Panc1 (cell line): ENCODE results near the gene TMEM267. TPM values are rescaled to one million over a fixed set of nuclear protein-coding genes. Genes with fewer than 3 reads are reported as not detected.
A peak's percentile ranks its signal among the peaks of the same experiment; 100 is the strongest.

Source experiments
- ATAC-seq: fragments of 200-7000 bp; cut with Tn5 transposase; 2 replicates; pipeline ENCODE4 v1.9.1; 2020; ENCODE audit warnings: mild to moderate bottlenecking, moderate library complexity
- BruUV-seq: library from RNA; stranded (reverse); fragments of 400-500 nt; replicated peaks from 2 replicates; lab custom pipeline; 2021; lab: Mats Ljungman, UMichigan
- CTCF ChIA-PET: fragments of 300-600 bp; sonication (Branson Sonifier 250); formaldehyde crosslinking; loops from one replicate; lab custom pipeline; 2022; ENCODE audit warnings: antibody characterized with exemption; lab: Charles Lee
- POLR2A ChIA-PET: fragments of 300-600 bp; sonication (Branson Sonifier 250); formaldehyde crosslinking; loops from one replicate; lab custom pipeline; 2022; ENCODE audit warnings: antibody characterized with exemption; lab: Charles Lee
- DNase-seq: peaks from one replicate; pipeline ENCODE4 v3.0.0-alpha.2; 2010; ENCODE audit warnings: low read depth, low spot score
- H3K27ac ChIP-seq: 2 replicates; pipeline ENCODE4 v1.5.1; 2011; ENCODE audit warnings: mild to moderate bottlenecking, low read length, inconsistent platforms
- H3K27me3 ChIP-seq: fragments of 200-500 bp; sonication (Bioruptor generic); 2 replicates; pipeline ENCODE4 v1.6.0; 2014; ENCODE audit warnings: low read length, inconsistent platforms; ENCODE audit not compliant: control insufficient read depth, insufficient read depth
- H3K36me3 ChIP-seq: fragments of 200-500 bp; sonication (Bioruptor generic); 2 replicates; pipeline ENCODE4 v1.5.1; 2014; ENCODE audit warnings: inconsistent platforms, mild to moderate bottlenecking, low read length, moderate library complexity; ENCODE audit not compliant: control insufficient read depth, insufficient read depth
- H3K4me1 ChIP-seq: 2 replicates; pipeline ENCODE4 v1.5.1; 2011; ENCODE audit warnings: inconsistent platforms, mild to moderate bottlenecking, low read length, moderate library complexity; ENCODE audit not compliant: control insufficient read depth, insufficient read depth
- H3K4me3 ChIP-seq, 2 experiments: 2 replicates each; pipeline ENCODE4 v1.5.1; 2011 to 2012; ENCODE audit warnings: low read depth in 2 of 2, low read length in 2 of 2, mild to moderate bottlenecking in 2 of 2, inconsistent platforms in 1 of 2, moderate library complexity in 1 of 2
- H3K9me3 ChIP-seq: fragments of 200-500 bp; sonication (Bioruptor generic); 2 replicates; pipeline ENCODE4 v1.5.1; 2014; ENCODE audit warnings: low read depth, mild to moderate bottlenecking, inconsistent platforms, low read length, moderate library complexity; ENCODE audit not compliant: control insufficient read depth, insufficient read depth
- POLR2AphosphoS5 ChIP-seq: IDR thresholded peaks from 2 replicates; pipeline ENCODE4 v1.6.1; 2012; ENCODE audit warnings: mild to moderate bottlenecking, low read depth, low read length, moderate library complexity
- SIN3A ChIP-seq: IDR thresholded peaks from 2 replicates; pipeline ENCODE4 v1.6.1; 2012; ENCODE audit warnings: low read depth, mild to moderate bottlenecking, low read length, moderate library complexity, borderline replicate concordance; ENCODE audit not compliant: insufficient read depth
- TCF7L2 ChIP-seq: IDR thresholded peaks from 2 replicates; pipeline ENCODE4 v1.6.1; 2011; ENCODE audit warnings: mild to moderate bottlenecking, low read depth, low read length, inconsistent platforms
- in situ Hi-C: cut with HindIII; loops from 2 replicates; pipeline ENCODE4 v1.10.0; 2016; ENCODE audit warnings: low sequenced_read_pairs, low pct_unique_long_range_greater_than_20kb
- intact Hi-C: fragments of 100-400 bp; cut with micrococcal nuclease; formaldehyde crosslinking; loops from one replicate; pipeline ENCODE4 v1.10.0; 2022; ENCODE audit not compliant: unreplicated experiment
- total RNA-seq: library from RNA; stranded (reverse); gene quantifications from one replicate; pipeline ENCODE4 v1.2.1, GENCODE V29; 2021; ENCODE audit not compliant: unreplicated experiment
- TF ChIP-seq, protein P1 (sequence below), 2 experiments: IDR thresholded peaks; 2 replicates each; pipeline ENCODE4 v1.6.1; 2011 to 2012; ENCODE audit warnings: low read depth in 2 of 2, control low read depth in 1 of 2, low read length in 1 of 2, mild to moderate bottlenecking in 1 of 2, moderate library complexity in 1 of 2; ENCODE audit not compliant: insufficient read depth in 1 of 2
- TF ChIP-seq, protein P2 (sequence below): fragments of 450-650 bp; IDR thresholded peaks from 2 replicates; pipeline ENCODE4 v1.5.1; 2017; ENCODE audit warnings: mild to moderate bottlenecking

The TMEM267 gene
- total RNA-seq, 1 experiment from 2014 or later = 22.0 TPM

DNA sequence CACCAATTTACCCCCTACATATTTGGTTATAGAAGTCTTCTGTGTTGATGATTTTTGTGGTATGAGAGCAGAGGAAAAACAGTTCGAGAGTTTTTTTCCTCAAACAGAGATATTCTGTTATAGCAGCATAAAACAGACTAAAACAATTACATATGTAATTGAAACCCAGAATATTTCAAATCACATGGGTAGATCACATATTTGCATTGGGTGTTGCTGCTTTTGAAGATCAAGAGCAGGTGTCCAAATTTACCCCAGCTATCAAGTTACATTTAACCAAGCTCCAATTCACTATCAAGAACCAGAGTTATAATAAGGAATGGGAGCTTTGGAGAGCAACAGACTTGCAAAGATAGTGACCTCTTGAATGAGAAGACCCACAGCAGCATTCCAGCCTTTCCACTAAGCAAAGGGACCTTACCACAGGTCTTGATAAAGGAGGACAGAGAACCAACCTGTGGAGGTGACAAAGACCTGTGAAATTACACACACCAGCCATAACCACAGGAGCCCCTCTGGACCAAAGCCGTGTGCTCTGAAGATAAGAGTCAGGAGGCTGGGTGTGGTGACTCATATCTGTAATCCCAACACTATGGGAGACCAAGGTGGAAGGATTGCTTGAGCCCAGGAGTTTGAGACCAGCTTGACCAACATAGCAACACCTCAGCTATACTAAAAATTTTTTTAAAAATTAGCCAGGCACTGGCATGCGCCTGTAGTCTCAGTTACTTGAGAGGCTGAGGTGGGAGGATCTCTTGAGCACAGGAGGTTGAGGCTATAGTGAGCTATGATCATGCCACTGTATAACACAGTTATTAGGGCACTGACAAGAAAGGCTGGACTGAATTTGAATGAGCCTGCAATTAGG, 67.5 kb downstream of the TMEM267 start:
- DNase-seq = no peak
- Histone ChIP-seq H3K4me3 (no peak overlapping the region), H3K27me3 (no peaks in the 10 kb centered on the region), H3K4me1 (no peaks in the 10 kb centered on the region), H3K27ac (no peak overlapping the region), H3K9me3 (no peaks in the 10 kb centered on the region), H3K36me3 (no peaks in the 10 kb centered on the region)
- in situ Hi-C loops = no loop called here
- intact Hi-C loops = no loop called here
- CTCF ChIA-PET = no interaction called here
- BruUV-seq = no TSS peak
- 0 out of 2 replicates have a peak, but pooled peaks have one; percentile 37 for ATAC-seq
- POLR2A ChIA-PET = no interaction called here
- TF ChIP-seq SIN3A (no peak), TCF7L2 (no peak), POLR2AphosphoS5 (no peak)

GRCh38 chr5:43413966-43414365, 69.7 kb downstream of the TMEM267 start:
- CTCF ChIA-PET = no interaction called here
- Histone ChIP-seq H3K4me3 (no peak overlapping the region), H3K36me3 (no peaks in the 10 kb centered on the region), H3K9me3 (no peaks in the 10 kb centered on the region), H3K27me3 (no peaks in the 10 kb centered on the region), H3K4me1 (no peaks in the 10 kb centered on the region; the same call in 1 of the 2 replicates), H3K27ac (no peak overlapping the region)
- POLR2A ChIA-PET = no interaction called here
- in situ Hi-C loops (no loop called here), intact Hi-C loops (no loop called here)
- TF ChIP-seq, protein P1, sequence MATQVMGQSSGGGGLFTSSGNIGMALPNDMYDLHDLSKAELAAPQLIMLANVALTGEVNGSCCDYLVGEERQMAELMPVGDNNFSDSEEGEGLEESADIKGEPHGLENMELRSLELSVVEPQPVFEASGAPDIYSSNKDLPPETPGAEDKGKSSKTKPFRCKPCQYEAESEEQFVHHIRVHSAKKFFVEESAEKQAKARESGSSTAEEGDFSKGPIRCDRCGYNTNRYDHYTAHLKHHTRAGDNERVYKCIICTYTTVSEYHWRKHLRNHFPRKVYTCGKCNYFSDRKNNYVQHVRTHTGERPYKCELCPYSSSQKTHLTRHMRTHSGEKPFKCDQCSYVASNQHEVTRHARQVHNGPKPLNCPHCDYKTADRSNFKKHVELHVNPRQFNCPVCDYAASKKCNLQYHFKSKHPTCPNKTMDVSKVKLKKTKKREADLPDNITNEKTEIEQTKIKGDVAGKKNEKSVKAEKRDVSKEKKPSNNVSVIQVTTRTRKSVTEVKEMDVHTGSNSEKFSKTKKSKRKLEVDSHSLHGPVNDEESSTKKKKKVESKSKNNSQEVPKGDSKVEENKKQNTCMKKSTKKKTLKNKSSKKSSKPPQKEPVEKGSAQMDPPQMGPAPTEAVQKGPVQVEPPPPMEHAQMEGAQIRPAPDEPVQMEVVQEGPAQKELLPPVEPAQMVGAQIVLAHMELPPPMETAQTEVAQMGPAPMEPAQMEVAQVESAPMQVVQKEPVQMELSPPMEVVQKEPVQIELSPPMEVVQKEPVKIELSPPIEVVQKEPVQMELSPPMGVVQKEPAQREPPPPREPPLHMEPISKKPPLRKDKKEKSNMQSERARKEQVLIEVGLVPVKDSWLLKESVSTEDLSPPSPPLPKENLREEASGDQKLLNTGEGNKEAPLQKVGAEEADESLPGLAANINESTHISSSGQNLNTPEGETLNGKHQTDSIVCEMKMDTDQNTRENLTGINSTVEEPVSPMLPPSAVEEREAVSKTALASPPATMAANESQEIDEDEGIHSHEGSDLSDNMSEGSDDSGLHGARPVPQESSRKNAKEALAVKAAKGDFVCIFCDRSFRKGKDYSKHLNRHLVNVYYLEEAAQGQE (IDR thresholded peaks at IDR 0.05; ENCODE audit: insufficient read depth in 1 of 2, low read depth in 2 of 2, low read length in 1 of 2) = no peak
- TF ChIP-seq SIN3A (no peak), TCF7L2 (no peak), POLR2AphosphoS5 (no peak)
- TF ChIP-seq, protein P2, sequence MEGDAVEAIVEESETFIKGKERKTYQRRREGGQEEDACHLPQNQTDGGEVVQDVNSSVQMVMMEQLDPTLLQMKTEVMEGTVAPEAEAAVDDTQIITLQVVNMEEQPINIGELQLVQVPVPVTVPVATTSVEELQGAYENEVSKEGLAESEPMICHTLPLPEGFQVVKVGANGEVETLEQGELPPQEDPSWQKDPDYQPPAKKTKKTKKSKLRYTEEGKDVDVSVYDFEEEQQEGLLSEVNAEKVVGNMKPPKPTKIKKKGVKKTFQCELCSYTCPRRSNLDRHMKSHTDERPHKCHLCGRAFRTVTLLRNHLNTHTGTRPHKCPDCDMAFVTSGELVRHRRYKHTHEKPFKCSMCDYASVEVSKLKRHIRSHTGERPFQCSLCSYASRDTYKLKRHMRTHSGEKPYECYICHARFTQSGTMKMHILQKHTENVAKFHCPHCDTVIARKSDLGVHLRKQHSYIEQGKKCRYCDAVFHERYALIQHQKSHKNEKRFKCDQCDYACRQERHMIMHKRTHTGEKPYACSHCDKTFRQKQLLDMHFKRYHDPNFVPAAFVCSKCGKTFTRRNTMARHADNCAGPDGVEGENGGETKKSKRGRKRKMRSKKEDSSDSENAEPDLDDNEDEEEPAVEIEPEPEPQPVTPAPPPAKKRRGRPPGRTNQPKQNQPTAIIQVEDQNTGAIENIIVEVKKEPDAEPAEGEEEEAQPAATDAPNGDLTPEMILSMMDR = no peak
- ATAC-seq (no peak), DNase-seq (no peak)
- BruUV-seq = no TSS peak

DNA sequence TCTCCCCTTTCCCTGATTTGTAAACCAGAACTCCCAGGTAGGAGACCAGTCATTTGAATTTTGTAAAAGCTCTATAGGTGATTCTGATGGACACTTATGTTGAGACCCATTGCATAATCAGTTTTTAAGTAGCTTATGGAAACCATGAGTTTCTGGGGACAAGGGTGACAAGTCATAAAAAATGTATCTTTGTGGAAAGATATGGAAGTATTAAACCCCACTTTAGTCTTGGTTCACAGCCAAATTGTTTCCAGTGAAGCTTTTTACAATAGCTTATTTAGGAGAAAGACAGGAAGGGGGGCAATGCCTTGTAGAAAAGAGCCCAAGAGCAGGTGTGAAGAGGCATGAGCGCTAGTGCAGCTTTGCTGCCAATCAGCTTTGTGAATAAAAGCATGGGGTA, 71.0 kb downstream of the TMEM267 start:
- no peak for ATAC-seq
- Histone ChIP-seq H3K4me3 (no peak overlapping the region), H3K4me1 (no peaks in the 10 kb centered on the region; the same call in 1 of the 2 replicates), H3K9me3 (no peaks in the 10 kb centered on the region), H3K27me3 (no peaks in the 10 kb centered on the region), H3K27ac (no peak overlapping the region), H3K36me3 (no peaks in the 10 kb centered on the region)
- POLR2A ChIA-PET = no interaction called here
- CTCF ChIA-PET = no interaction called here
- TF ChIP-seq TCF7L2 (no peak), SIN3A (no peak), POLR2AphosphoS5 (no peak)
- TF ChIP-seq, protein P1 (IDR thresholded peaks at IDR 0.05; ENCODE audit: insufficient read depth in 1 of 2, low read depth in 2 of 2, low read length in 1 of 2) = no peak
- TF ChIP-seq, protein P2 = no peak
- in situ Hi-C loops (no loop called here), intact Hi-C loops (no loop called here)
- DNase-seq = no peak
- no TSS peak for BruUV-seq
